GM19395 (cell line): ENCODE data around the gene RSPH1.

ENCODE experiments used
- ATAC-seq: cut with Tn5 transposase; IDR thresholded peaks from one replicate; pipeline ENCODE4 v1.9.1; 2021; ENCODE audit warnings: mild to moderate bottlenecking, moderate library complexity; ENCODE audit not compliant: unreplicated experiment

RSPH1 gene

DNA sequence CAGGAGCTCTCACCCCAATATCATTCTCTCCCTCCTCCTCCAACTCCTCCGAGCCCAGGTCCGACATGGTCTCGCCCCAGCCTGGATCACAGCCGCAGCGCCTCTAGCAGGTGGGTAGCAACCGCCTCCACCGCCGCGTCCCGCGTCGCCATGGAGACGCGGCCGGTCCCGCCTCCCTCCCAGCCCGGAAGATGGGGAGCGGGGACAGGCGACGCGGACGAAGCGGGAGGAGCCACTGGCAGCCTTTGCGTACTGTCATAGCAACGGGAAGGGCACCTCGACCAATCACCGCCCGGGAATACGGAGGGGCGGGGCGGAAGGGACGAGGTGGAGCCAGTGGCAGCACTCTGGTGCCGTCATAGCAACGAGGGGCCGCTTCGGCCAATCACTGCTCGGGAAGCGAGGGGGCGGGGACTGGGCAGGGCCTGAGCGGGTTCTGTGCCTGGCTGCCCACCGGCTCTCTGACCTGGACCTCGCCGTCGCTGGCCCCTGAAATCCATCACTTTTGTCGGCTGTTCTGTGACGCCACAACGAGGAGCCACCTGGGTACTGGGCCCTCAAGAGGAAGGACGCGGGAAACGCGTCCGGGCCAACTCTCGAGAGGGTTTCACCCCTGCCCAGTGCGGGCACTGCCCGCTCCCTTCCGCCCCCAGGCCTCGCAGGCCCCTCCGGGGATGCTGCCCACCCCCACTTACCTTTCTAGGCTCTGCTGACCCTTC is at the start of gene RSPH1:
Gene RSPH1, minus strand, starts transcription at position 105 of the 719 bp plus-strand sequence. Its CDS starts 38 bp downstream, at position 67.
- ATAC-seq = peak; percentile 97

- no peak for ATAC-seq
Measured at GRCh38 chr21:42545745-42546144, 49.7 kb upstream of the RSPH1 start.

DNA sequence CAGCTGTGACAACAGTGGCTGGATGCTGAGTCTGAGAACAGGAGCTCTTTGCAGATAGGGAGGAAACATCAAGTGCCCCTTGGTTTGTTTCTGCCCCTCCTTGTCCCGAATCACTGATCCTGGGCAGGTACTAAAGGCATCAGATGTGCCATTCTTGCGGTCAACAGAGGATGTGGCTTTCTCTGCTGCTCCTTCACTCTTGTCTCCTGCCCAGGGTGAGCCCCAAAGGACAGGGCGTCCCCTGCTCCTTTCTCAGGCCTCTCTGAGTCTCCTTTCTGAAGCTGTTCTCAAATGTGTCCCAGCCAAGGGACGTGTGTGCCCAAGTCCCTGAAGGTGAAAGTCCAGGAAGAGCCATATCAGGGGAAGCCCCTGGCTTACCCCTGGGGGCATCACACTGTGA is 49.3 kb upstream of the RSPH1 start:
- no peak for ATAC-seq

- no peak for ATAC-seq
Measured at GRCh38 chr21:42544544-42544943, 48.5 kb upstream of the RSPH1 start.

DNA sequence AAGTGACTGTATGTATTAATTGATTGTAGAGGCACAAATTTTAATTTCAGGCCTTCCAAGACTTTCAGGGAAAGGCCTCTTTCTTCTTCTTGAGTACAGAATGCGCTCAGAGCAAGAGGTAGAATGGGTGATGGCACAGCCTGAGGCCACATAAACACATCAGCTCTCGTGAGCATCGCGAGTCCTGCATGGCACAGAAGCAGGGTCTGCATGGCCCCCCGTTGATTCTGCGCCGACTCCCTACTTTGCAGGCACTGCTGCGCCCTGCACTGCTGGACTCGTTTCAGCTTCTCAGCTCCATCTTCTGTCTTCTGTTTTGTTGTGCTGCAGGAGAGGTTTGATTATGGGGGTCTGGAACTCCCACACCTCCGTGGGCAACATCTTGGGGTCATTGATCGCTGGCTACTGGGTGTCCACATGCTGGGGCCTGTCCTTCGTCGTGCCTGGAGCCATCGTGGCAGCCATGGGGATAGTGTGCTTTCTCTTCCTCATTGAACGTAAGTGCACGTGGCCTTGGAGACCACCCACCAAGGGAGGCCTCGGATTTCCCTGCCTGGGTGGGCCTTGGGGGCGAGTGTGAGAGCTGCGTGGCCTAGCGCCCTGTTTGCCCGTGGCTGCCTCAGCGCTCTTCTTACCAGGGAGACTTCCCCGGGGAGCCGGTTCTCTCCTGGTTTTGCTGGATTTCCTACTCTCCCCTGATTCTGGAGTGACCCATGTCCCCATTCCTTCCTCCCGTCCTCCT is 47.3 kb upstream of the RSPH1 start:
- ATAC-seq = no peak

GRCh38 chr21:42542596-42542995 is 46.6 kb upstream of the RSPH1 start:
- no peak for ATAC-seq

DNA sequence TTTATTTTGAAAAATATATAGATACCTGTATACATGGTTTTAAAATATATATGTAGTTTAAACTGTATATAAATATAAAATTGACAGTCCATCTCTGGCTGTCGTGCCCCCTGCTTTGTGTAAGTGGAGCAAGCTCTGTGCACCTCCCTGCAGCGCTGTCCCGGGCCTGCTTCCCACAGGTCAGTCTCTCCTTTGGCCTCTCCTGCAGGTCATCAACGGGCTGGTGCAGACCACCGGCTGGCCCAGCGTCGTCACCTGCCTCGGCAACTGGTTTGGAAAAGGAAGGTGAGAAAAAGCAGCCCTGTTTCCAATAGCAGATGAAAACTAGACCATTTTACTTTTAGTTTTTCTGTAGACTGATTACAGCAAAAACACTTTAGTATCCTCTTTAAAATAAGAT is 46.2 kb upstream of the RSPH1 start:
- ATAC-seq = no peak

DNA sequence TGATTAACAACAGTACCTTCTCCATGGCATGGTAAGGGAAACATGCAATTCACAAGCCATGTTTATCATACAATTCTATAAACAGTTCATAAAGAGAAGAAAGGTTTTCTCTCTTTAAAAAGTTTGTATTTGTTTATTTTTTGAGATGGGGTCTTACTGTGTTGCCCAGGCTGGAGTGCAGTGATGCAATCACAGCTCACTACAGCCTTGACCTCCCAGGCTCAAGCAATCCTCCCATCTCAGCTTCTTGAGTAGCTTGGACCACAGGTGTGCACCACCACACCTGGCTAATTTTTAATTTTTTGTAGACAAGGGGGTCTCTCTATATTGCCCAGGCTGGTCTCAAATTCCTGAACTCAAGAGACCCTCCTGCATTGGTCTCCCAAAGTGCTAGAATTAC is 45.6 kb upstream of the RSPH1 start:
- ATAC-seq = no peak

DNA sequence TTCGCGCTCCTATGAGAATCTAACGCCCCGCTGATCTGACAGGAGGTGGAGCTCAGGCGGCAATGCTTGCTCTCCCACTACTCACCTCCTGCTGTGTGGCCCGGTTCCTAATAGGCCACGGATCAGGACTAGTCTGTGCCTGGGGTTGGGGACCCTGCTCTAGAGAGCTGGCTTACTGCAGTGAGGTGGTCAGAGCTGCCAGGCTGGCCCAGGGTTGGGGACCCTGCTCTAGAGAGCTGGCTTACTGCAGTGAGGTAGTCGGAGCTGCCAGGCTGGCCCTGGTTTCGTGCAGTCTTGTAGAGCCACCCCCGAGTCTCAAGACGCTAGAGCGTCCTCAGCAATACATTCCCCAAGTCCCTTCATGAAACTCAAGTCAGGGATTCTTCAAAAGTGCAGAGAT is 45.1 kb upstream of the RSPH1 start:
- no peak for ATAC-seq

DNA sequence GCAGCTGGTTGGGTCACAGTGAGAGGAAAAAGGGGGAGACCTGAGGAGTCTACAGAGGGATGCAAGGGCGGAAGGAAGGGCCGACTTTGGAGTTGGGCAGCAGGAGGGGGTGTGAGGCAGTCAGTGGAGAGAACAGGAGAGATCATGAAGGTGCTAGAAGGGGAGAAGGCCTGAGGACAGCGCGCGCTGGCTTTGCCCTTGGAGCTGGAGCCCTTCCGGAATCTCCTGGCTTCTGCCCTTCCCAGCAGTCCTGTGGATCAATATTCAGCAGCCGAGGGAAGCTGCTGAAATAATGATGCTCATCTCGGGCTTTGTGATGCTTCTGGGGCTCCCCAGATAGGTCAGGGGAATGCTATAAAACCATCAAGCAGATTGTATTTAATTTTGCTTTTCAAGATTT is 44.4 kb upstream of the RSPH1 start:
- no peak for ATAC-seq

- ATAC-seq = no peak
Measured at GRCh38 chr21:42539931-42540343, 43.9 kb upstream of the RSPH1 start.

DNA sequence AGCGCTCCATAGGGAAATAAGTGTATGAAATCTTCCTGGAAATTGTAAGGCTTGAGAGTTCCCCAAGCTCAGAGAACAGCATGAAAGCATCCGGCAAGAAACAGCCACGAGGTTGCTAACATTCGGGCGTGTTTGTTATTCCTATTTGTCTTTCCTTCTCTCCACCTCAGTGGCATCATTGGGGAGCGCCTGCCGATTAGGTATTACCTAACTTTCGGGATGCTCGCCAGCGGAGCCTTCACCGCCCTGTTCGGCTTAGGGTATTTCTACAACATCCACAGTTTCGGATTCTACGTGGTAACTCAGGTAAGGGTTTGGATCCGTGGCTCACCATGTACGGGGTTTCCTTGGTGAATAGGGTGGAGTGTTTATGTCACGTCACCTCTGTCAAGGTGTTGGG is 43.3 kb upstream of the RSPH1 start:
- ATAC-seq = no peak

DNA sequence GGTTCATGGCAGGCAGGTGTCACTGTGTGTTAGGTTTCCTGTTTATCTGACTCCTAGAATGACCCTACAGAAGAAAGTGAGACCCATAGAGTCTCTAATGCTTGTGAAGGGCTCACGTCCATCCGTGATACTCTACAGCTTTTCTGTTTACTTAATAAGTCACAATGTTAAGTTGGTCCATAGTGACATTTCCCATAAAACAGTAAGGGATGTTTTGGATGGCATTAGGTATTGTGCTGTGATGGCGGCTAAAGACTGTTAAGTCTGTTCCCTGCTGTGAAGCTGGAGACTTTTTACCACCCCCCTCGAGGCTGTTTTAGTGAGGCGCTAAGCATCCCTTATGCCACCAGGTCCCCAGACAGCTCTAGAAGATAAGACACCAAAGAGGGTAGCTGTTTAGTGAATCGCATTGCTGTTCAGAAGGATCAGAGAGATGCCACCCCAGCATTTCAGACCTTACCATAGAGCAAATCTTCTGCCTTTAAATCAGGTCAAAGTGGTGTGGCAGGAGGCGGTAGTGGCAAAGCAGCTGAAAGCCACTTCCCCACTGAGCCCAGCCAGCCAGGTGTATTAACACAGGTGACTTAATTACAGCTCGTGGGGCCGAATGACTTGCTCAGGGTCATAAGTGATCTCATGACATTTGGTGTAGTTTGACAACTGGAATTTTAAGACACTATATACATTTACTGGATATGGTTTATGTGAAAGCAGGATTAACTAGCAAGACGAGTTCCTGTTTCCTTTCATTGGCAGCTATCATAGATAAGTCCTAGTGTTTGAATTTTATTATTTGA is 42.7 kb upstream of the RSPH1 start:
- no peak for ATAC-seq

GRCh38 chr21:42537106-42537742 is 41.2 kb upstream of the RSPH1 start:
- no peak for ATAC-seq

DNA sequence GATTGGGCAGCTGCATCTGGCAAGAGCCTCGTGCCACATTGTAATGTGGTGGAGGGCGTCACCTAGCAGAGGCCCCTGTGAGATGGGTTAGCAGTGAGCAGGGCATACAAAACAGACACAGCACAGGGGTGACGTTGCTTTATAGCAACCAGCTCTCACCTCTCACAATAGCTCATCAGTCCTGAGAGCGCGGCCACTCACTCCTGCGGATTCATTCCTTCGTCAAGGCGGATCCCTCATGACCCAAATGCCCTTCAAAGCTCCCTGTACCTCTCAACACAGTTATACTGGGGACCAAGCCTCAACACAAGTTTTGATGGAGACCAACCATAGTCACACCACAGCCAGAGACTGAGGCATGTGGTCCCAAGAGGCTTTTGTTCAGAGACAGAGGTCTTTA is 40.6 kb upstream of the RSPH1 start:
- no peak for ATAC-seq

DNA sequence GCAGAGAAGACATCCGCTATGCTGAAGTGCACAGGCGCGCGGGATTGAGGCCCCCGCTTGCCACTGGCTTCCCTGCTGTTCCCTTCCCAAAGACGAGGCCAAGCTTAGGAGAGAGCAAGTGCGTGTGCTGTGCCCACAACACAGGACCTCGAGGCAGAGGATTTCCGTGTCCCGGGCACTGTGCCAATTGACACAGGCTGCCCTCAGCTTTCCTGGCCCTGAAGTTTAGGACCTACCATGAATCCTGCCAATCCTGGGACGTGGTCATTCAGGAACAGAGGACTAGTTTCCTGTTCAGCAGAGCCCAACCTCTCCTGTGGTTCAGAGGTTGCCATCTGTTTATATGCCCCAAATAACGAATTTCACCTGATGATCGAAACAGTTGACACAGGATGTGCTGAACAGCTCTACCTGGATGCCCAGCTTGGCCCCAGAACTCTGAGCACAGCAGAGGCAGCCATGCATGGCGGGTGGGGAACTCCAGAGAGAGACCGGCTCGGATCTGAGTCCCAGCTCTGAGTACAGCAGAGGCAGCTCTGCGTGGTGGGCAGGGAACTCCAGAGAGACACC is 39.7 kb upstream of the RSPH1 start:
- no peak for ATAC-seq

- ATAC-seq = no peak
Measured at GRCh38 chr21:42534421-42535378, 38.7 kb upstream of the RSPH1 start.

DNA sequence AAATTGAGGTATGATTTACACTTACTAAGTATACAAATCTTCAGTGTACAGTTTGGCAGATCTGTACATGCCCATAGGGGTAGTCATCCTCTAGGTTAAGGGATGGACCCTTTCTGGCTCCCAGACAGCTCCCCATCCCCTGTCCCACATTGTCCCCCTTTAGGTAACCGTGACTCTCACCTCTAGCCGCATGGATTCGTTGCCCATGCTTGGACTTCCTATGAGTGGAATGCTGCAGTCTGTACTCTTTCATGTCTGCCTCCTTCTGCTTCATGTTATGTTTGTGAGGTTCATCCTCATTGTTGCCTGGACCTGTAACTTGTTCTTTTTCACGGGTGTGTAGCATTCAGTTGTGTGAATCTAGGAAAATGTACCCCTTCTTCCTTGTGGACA is 37.9 kb upstream of the RSPH1 start:
- ATAC-seq = no peak

GRCh38 chr21:42533306-42533962 is 37.4 kb upstream of the RSPH1 start:
- no peak for ATAC-seq
